GM12874 (cell line): ENCODE measurements around the gene RPL38.
A peak's percentile ranks its signal among the peaks of the same experiment; 100 is the strongest.

ENCODE experiments used
- CTCF ChIP-seq: IDR thresholded peaks from 2 replicates; pipeline ENCODE4 v1.5.1; 2011; ENCODE audit warnings: low read depth, mild to moderate bottlenecking, control low read depth, low read length, moderate library complexity; ENCODE audit not compliant: insufficient read depth

The RPL38 gene

GRCh38 chr17:74172700-74173099 is 30.8 kb upstream of the RPL38 start:
- TF ChIP-seq CTCF, result no peak

GRCh38 chr17:74176546-74177001 is 26.9 kb upstream of the RPL38 start:
- peak; percentile 78 for TF ChIP-seq CTCF

GRCh38 chr17:74177018-74177450 is 26.4 kb upstream of the RPL38 start:
- no peak for TF ChIP-seq CTCF

- TF ChIP-seq CTCF, result no peak
Measured at GRCh38 chr17:74179576-74179975, 23.9 kb upstream of the RPL38 start.

GRCh38 chr17:74180336-74180735 is 23.1 kb upstream of the RPL38 start:
- TF ChIP-seq CTCF, result no peak

GRCh38 chr17:74181341-74181740 is 22.1 kb upstream of the RPL38 start:
- TF ChIP-seq CTCF, result no peak

- TF ChIP-seq CTCF, result no peak
Measured at GRCh38 chr17:74182041-74182723, 21.3 kb upstream of the RPL38 start.
